Fibroblast of pulmonary artery (primary cell): ENCODE data around the gene COL4A2.
A peak's percentile ranks its signal among the peaks of the same experiment; 100 is the strongest.

Source experiments
- DNase-seq: peaks from one replicate; pipeline ENCODE4 v3.0.0-alpha.2; 2010; ENCODE audit warnings: low read depth
- H3K4me3 ChIP-seq: replicated peaks from 2 replicates; pipeline ENCODE4 v1.5.1; 2011; ENCODE audit warnings: low read depth, mild to moderate bottlenecking, control low read depth, low read length, moderate library complexity
- CTCF ChIP-seq: IDR thresholded peaks from 2 replicates; pipeline ENCODE4 v1.5.1; 2011; ENCODE audit warnings: mild to moderate bottlenecking, control low read depth, low read length, inconsistent platforms; ENCODE audit errors: missing control alignments

Gene COL4A2

GRCh38 chr13:110363010-110363409, 55.9 kb downstream of the COL4A2 start:
- DNase-seq = no peak
- TF ChIP-seq CTCF = peak; percentile 20
- no peak overlapping the region for H3K4me3 ChIP-seq

GRCh38 chr13:110364081-110364480, 57.0 kb downstream of the COL4A2 start:
- no peak for DNase-seq
- TF ChIP-seq CTCF = no peak
- no peak overlapping the region for H3K4me3 ChIP-seq

- no peak overlapping the region for H3K4me3 ChIP-seq
- TF ChIP-seq CTCF = no peak
Measured at GRCh38 chr13:110365876-110366275, 58.8 kb downstream of the COL4A2 start.

GRCh38 chr13:110366733-110367132, 59.6 kb downstream of the COL4A2 start:
- DNase-seq = no peak
- no peak overlapping the region for H3K4me3 ChIP-seq
- no peak for TF ChIP-seq CTCF

More at GRCh38 chr13:110365876-110366275, 58.8 kb downstream of the COL4A2 start:
- peak; percentile 37 for DNase-seq

GRCh38 chr13:110367620-110368019, 60.5 kb downstream of the COL4A2 start:
- H3K4me3 ChIP-seq = no peak overlapping the region
- TF ChIP-seq CTCF = no peak
- DNase-seq = no peak

GRCh38 chr13:110368408-110368807, 61.3 kb downstream of the COL4A2 start:
- H3K4me3 ChIP-seq = no peak overlapping the region
- TF ChIP-seq CTCF = no peak
- no peak for DNase-seq

- TF ChIP-seq CTCF = no peak
- H3K4me3 ChIP-seq = no peak overlapping the region
- DNase-seq = no peak
Measured at GRCh38 chr13:110369400-110369799, 62.3 kb downstream of the COL4A2 start.
